Mucosa of rectum (tissue), 2 donors: Measurements from ENCODE around the gene ADAMTS17.

Source experiments
- H3K27ac ChIP-seq, 2 donors: one replicate each; pipeline ENCODE4 v1.7.0; 2013; ENCODE audit warnings: inconsistent platforms in 2 of 2, low read depth in 2 of 2, low read length in 2 of 2
- H3K27me3 ChIP-seq, 2 donors: one replicate each; pipeline ENCODE4 v1.7.0; 2013; ENCODE audit warnings: low read length in 2 of 2; ENCODE audit not compliant: control insufficient read depth in 2 of 2, insufficient read depth in 2 of 2
- H3K36me3 ChIP-seq, 2 donors: one replicate each; pipeline ENCODE4 v1.7.0; 2013; ENCODE audit warnings: low read length in 2 of 2; ENCODE audit not compliant: control insufficient read depth in 2 of 2, insufficient read depth in 2 of 2
- H3K4me1 ChIP-seq, 2 donors: one replicate each; pipeline ENCODE4 v1.7.0; 2013; ENCODE audit warnings: low read length in 2 of 2, mild to moderate bottlenecking in 1 of 2; ENCODE audit not compliant: control insufficient read depth in 2 of 2, insufficient read depth in 2 of 2
- H3K4me3 ChIP-seq, 2 donors: one replicate each; pipeline ENCODE4 v1.7.0; 2013; ENCODE audit warnings: low read length in 2 of 2
- H3K9ac ChIP-seq, 2 donors: one replicate each; pipeline ENCODE4 v1.7.0; 2013; ENCODE audit warnings: low read length in 2 of 2, low read depth in 1 of 2, mild to moderate bottlenecking in 1 of 2
- H3K9me3 ChIP-seq, 2 donors: one replicate each; pipeline ENCODE4 v1.7.0; 2013; ENCODE audit warnings: low read length in 2 of 2; ENCODE audit not compliant: control insufficient read depth in 2 of 2
- donor health status: healthy.
- donor health status: Normal muscosa, but diverticular disease.

Gene ADAMTS17

DNA sequence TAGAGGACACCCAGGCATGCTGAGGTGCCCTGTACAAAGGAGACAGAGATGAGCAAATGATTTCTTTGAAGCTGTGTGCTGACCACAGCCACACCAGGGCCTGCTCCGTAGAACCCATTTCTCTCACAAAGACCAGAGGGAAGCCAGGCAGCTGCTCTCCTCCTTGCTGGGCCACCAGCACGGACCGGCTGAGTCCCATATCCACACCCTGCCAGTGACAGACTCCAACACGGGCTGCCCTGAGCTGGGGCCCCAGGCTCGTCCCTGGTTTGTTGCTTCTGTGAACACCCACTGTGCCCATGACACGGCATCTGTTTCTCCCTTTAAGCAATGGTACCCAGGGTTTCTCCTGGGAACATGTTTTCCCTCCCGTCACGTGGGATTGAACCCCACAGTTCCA is 284.5 kb downstream of the ADAMTS17 start:
- Histone ChIP-seq H3K4me1 (no peaks in the 10 kb centered on the region), H3K4me3 (no peak overlapping the region), H3K9me3 (no peaks in the 10 kb centered on the region), H3K36me3 (no peaks in the 10 kb centered on the region), H3K9ac (no peak overlapping the region), H3K27me3 (no peaks in the 10 kb centered on the region), H3K27ac (no peak overlapping the region)

DNA sequence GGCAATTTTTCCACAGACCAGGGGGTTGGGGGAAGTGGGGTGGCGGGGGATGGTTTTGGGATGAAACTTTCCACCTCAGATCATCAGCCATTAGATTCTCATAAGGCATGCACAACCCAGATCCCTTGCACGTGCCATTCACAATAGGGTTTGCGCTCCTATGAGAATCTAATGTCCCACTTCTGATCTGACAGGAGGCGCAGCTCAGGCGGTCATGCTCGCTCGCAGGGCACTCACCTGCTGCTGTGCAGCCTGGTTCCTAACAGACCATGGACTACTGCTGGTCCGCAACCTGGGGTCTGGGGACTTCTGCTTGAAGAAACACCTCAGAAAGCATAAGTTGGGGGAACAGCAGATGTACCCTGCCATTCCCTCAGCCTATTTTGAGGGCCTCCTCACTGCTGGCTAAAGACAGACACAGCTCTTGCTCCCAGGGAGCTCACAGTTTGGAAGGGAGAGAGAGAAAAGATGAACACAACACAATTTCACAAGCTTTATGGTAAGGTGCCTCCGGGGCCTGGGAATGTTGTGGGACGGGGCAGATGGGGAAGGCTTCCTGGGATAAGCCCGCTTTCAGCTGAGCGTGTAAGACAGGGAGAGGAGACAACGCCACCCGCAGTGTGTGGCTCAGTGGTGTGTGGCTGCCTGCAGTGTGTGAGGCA is 285.2 kb downstream of the ADAMTS17 start:
- no peak overlapping the region for H3K9ac ChIP-seq
- no peak overlapping the region for H3K27ac ChIP-seq
- H3K4me3 ChIP-seq, result no peak overlapping the region
- H3K27me3 ChIP-seq, result no peaks in the 10 kb centered on the region
- no peaks in the 10 kb centered on the region for H3K4me1 ChIP-seq
- no peaks in the 10 kb centered on the region for H3K36me3 ChIP-seq
- no peaks in the 10 kb centered on the region for H3K9me3 ChIP-seq

DNA sequence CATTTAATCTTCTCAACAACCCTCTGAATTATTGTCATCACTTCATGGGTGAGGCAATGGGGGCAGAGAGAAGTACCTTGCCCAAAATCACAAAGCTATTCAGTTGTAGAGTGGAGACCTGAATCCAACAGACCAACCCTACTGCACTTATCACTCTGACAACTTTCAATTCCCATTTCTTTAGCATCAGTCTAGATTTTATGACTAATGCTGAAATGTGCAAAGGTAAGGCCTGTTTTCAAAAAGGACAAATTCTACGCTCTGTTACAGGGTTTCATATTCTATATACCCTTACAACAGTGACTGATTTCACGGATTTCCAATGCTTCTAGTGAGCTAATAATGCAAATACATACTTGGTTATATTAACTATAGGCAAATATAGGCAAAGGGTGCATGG is 286.0 kb downstream of the ADAMTS17 start:
- no peaks in the 10 kb centered on the region for H3K36me3 ChIP-seq
- H3K9me3 ChIP-seq, result no peaks in the 10 kb centered on the region
- H3K4me3 ChIP-seq, result no peak overlapping the region
- H3K9ac ChIP-seq, result no peak overlapping the region
- no peak overlapping the region for H3K27ac ChIP-seq
- H3K4me1 ChIP-seq, result no peaks in the 10 kb centered on the region
- no peaks in the 10 kb centered on the region for H3K27me3 ChIP-seq

DNA sequence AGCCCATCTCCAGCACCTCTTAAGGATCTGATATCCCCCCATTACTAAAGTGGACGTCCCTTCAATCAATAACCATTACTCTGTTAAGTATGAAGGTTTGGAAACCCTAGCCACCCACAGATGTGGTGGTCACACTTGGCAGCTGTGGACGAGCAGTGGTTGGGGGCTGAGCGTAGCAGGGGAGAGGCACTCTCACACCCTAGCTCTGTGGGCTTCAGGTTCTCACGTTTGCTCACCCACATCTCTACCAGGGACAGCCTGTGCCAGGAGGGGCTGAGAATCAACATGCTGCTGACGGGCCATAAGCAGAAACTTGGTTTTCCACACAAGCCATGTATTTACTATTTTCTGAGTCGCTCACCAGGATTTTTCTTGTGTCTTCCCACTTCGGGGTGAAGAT is 287.2 kb downstream of the ADAMTS17 start:
- H3K4me3 ChIP-seq, result no peak overlapping the region
- H3K36me3 ChIP-seq, result no peaks in the 10 kb centered on the region
- H3K9ac ChIP-seq, result no peak overlapping the region
- no peak overlapping the region for H3K27ac ChIP-seq
- H3K27me3 ChIP-seq, result no peaks in the 10 kb centered on the region
- H3K9me3 ChIP-seq, result no peaks in the 10 kb centered on the region
- H3K4me1 ChIP-seq, result no peaks in the 10 kb centered on the region

DNA sequence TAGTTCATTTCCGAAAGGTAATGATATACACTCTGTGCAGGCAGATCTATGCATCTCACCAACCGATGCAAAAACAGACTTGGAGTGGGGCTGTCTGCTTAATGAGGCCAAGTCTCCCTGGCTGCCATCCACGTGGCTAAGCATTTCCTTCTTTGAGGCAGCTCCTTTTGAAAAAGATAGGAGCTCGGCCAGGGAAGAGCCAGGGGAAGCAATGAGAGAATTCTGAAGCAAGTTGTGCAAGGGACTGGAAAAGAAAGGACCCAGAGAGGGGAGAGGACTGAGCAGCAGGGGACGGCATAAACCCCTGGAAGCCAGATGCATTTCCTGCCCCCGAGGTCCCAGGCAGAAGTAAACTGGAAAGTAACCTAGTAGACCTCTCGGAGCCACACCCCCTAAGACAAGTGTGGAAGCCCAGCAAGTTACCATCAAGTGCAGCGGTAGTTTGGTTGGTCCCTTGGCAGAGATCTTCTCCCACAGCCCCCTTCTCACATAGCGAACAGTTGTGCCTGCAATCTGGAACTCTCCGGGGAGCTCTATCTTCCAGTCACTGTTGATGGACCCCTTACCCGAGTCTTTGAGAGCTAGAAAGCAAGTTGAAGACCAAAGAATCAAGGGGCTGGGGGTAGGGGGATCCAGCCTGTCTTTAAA is 288.2 kb downstream of the ADAMTS17 start:
- Histone ChIP-seq H3K9me3 (no peaks in the 10 kb centered on the region), H3K27me3 (no peaks in the 10 kb centered on the region), H3K36me3 (no peaks in the 10 kb centered on the region), H3K4me3 (no peak overlapping the region), H3K27ac (no peak overlapping the region), H3K9ac (no peak overlapping the region), H3K4me1 (no peaks in the 10 kb centered on the region)

DNA sequence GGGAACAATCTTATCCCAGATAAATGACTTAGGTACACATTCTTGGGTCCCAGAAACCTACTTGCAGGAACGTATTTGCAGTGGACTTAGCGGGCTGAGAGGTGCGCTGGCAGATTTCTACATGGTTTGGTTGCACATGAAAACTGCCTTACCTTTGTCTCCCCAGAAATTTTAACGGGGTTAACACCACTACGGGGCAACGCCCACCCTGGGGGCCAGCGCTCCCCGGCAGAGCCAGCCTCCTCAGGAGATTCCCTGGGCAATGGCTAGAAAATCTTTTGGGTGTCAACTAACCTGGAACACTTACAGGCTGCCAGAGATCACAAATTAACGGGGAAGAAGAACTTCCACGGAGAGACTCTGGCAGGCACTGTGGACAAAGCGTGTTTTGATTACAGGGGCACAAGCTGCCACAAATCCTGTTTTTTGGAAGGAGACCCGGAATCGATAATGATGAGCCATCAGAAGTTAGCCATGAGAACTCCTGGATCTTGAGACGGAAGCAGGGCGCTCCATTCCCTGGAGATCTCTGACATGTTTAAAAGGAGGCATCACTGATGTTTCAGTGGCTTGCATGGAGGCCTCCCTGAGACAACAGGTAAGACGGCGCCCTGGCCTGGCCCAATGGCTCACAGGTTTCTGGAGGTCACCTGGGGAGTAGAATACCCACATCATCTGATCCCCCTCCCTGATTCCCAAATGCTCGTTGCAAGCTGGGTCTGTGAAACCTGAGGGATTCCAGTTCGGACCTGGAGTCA is 288.9 kb downstream of the ADAMTS17 start:
- Histone ChIP-seq H3K4me1 (no peaks in the 10 kb centered on the region), H3K27me3 (no peaks in the 10 kb centered on the region)

DNA sequence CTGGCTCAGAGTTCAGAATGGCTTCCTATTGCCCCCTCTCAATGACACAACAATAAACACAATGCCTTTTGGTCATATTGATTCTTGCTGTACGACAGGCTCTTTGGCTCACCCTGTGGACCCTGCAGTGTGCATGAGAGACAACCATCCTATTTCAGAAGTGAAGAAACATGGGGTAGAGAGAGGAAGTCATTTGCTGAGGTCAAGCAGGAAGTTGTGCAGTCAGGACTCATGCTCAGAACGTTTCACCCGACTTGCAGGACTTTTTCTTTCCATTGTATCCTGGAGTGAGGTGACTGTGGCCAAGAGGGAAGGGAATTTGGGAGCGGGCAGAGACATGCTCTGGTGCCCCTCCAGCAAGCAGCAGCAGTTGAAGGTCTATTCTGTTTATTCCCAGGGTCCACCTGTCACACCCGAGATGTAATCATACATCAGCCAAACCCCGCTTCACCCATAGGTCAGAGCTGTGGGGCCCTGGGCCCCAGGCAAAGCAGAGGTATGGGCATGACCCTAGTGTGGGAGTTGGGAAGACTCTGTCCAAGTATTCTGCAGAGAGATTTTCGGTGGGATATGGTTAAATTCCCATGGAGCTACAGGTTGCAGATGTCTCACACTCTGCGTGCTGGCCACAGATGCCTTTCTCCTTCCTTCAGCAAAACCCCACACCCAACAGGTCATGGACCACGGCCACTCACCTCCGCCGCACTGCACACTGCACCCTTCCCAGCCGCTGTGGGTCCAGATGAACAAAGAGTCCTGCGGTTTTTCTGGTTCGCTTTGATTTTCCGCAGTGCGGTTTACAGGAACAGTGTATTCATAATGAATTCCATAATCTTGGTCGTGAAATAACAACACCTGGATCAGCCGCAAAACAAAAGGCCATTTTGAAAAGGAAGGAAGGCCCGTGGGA is 290.6 kb downstream of the ADAMTS17 start:
- H3K27ac ChIP-seq, result no peak overlapping the region
- no peaks in the 10 kb centered on the region for H3K36me3 ChIP-seq
- H3K9me3 ChIP-seq, result no peaks in the 10 kb centered on the region
- H3K27me3 ChIP-seq, result no peaks in the 10 kb centered on the region
- H3K4me3 ChIP-seq, result no peak overlapping the region
- H3K9ac ChIP-seq, result no peak overlapping the region
- no peaks in the 10 kb centered on the region for H3K4me1 ChIP-seq

More for the DNA sequence above, 288.9 kb downstream of the ADAMTS17 start:
- Histone ChIP-seq H3K4me3 (no peak overlapping the region), H3K9me3 (no peaks in the 10 kb centered on the region), H3K9ac (no peak overlapping the region), H3K27ac (no peak overlapping the region), H3K36me3 (no peaks in the 10 kb centered on the region)

DNA sequence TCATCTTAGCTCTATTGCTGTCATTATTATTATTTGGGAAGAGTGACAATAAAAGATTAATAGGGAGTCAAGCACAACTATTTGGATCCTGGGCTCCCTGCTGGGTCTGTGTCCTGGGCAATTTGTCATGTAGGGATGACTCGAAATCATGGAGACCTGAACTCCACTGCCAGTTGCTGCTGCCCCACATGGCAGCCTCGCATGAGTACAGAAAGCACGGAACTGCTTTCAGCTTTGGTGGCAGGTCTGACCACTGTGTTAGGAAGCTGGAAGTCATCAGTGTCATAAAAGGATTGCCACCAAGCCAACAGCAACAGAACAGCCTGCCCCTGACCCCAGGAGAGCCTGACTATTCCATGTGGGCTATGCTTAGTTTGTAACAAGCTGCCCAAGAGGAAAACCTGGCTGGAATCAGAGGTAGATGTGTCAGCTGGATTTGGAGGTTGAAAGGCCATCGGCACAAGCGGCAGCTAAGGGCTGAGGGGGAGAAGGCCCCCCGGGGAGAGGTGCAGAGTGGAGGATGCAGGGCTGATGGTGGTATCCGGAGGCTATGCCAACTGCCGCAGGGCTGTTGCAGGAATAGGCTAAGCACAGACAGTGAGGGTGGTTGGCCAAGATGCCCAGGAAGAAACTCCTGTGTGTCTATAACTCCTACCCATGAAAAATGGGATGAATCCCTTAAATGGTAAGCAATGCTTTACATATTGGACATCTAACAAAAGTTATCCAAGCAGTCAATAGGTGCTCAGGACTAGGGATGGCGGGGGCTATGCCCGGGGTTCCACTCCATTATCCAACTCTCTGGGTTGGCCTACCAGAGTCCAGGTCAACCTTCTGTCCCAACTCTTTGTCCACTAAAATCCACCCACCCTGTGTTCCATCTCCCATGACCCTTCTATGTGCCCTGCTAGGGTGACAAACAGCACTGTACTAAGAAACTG is 291.6 kb downstream of the ADAMTS17 start:
- H3K36me3 ChIP-seq, result no peaks in the 10 kb centered on the region
- H3K9me3 ChIP-seq, result no peaks in the 10 kb centered on the region
- H3K9ac ChIP-seq, result no peak overlapping the region
- H3K4me1 ChIP-seq, result no peaks in the 10 kb centered on the region
- H3K27me3 ChIP-seq, result no peaks in the 10 kb centered on the region
- H3K27ac ChIP-seq, result no peak overlapping the region
- no peak overlapping the region for H3K4me3 ChIP-seq

DNA sequence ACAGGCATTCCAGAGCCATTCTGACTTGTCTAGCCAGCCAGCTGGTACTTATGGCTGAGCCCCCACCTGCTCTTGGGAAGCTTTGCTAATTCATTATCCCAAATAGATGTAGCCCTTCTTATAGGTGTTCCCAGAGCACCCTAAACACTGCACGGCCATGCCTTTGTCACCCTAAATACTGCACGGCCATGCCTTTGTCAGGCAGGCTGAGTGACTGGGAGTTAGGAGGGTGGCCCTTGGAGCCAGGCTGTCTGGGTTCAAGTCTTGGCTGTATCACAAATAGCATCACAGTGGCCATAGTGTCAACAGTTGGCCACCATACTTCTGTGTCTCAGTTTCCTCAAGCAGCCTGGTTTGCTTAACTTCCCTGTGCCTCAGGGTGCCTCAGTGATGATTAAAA is 292.3 kb downstream of the ADAMTS17 start:
- Histone ChIP-seq H3K4me3 (no peak overlapping the region), H3K9ac (no peak overlapping the region), H3K27ac (no peak overlapping the region), H3K27me3 (no peaks in the 10 kb centered on the region), H3K36me3 (no peaks in the 10 kb centered on the region), H3K9me3 (no peaks in the 10 kb centered on the region), H3K4me1 (no peaks in the 10 kb centered on the region)
